ENCODE measurements around the gene CCM2.
"Not testable (repeated sequence)": the region's sequence is repeated elsewhere in the genome, so short reads cannot be mapped to it uniquely, and the experiment has no call there.

The CCM2 gene

GRCh38 chr7:45100761-45101480, 100.9 kb downstream of the CCM2 start:
- no peak for DNase-seq (ENCODE audit: low read depth in 2 of 2)

- DNase-seq (ENCODE audit: low read depth in 2 of 2) = no peak
Measured at GRCh38 chr7:45101748-45102147, 101.7 kb downstream of the CCM2 start.

- DNase-seq (ENCODE audit: low read depth in 2 of 2) = no peak
Measured at GRCh38 chr7:45102785-45103712, 103.0 kb downstream of the CCM2 start.

- no peak for DNase-seq (ENCODE audit: low read depth in 2 of 2)
Measured at GRCh38 chr7:45103958-45104843, 104.2 kb downstream of the CCM2 start.

GRCh38 chr7:45104844-45105587, 105.0 kb downstream of the CCM2 start:
- DNase-seq (ENCODE audit: low read depth in 2 of 2) = no peak

- DNase-seq (ENCODE audit: low read depth in 2 of 2) = no peak
Measured at GRCh38 chr7:45105588-45106188, 105.7 kb downstream of the CCM2 start.

- no peak for DNase-seq (ENCODE audit: low read depth in 2 of 2)
Measured at GRCh38 chr7:45106820-45107219, 106.8 kb downstream of the CCM2 start.

GRCh38 chr7:45107356-45107755, 107.4 kb downstream of the CCM2 start:
- DNase-seq (ENCODE audit: low read depth in 2 of 2) = no peak

- DNase-seq (ENCODE audit: low read depth in 2 of 2) = no peak
Measured at GRCh38 chr7:45108863-45109262, 108.9 kb downstream of the CCM2 start.

GRCh38 chr7:45111298-45112223, 111.6 kb downstream of the CCM2 start, which contains the start of gene TBRG4:
TBRG4 (minus strand) TSS chr7:45111697; CDS start chr7:45109237, 2,460 bp downstream.
- DNase-seq (ENCODE audit: low read depth in 2 of 2) = peak; percentile 66 to 80

GRCh38 chr7:45112648-45113047, 112.6 kb downstream of the CCM2 start:
- no peak for DNase-seq (ENCODE audit: low read depth in 2 of 2)

GRCh38 chr7:45114257-45114656, 114.3 kb downstream of the CCM2 start:
- not testable (repeated sequence) for DNase-seq (ENCODE audit: low read depth in 2 of 2)

- DNase-seq (ENCODE audit: low read depth in 2 of 2) = no peak
Measured at GRCh38 chr7:45114926-45115325, 114.9 kb downstream of the CCM2 start.

GRCh38 chr7:45116048-45116447, 116.0 kb downstream of the CCM2 start:
- DNase-seq (ENCODE audit: low read depth in 2 of 2) = no peak

- no peak for DNase-seq (ENCODE audit: low read depth in 2 of 2)
Measured at GRCh38 chr7:45117582-45117981, 117.6 kb downstream of the CCM2 start.

GRCh38 chr7:45118292-45118691, 118.3 kb downstream of the CCM2 start:
- no peak for DNase-seq (ENCODE audit: low read depth in 2 of 2)

GRCh38 chr7:45118889-45119331, 118.9 kb downstream of the CCM2 start:
- no peak for DNase-seq (ENCODE audit: low read depth in 2 of 2)

GRCh38 chr7:45119550-45119949, 119.5 kb downstream of the CCM2 start:
- no peak for DNase-seq (ENCODE audit: low read depth in 2 of 2)

Measured in fibroblast of skin of left biceps (primary cell).